Adrenal gland (tissue), 12 donors: ENCODE measurements around the gene IL17RD. TPM values are rescaled to one million over a fixed set of nuclear protein-coding genes. Genes with fewer than 3 reads are reported as not detected.
A peak's percentile ranks its signal among the peaks of the same experiment; 100 is the strongest.

Experiments
- DNase-seq, 7 donors: peaks; one replicate each; pipeline ENCODE4 v3.0.0-alpha.2; 2019 to 2020
- H3K27ac ChIP-seq, 5 donors: fragments of 200-600 bp; sonication (generic) in 4 of 5; 1 replicate in 3 of 5; 2 replicates in 2 of 5; pipeline versions ENCODE4 v1.5.1 to v1.8.0; 2016 to 2020; ENCODE audit warnings: mild to moderate bottlenecking in 1 of 5
- H3K27me3 ChIP-seq: fragments of 200-600 bp; 2 replicates; pipeline ENCODE4 v1.8.0; 2021
- H3K36me3 ChIP-seq, 2 donors: fragments of 200-600 bp; replicated peaks in 1 of 2; 1 replicate in 1 of 2; 2 replicates in 1 of 2; pipeline versions ENCODE4 v1.5.1 to v1.8.0; 2018 to 2022
- H3K4me1 ChIP-seq, 2 donors: fragments of 200-600 bp; replicated peaks in 1 of 2; 1 replicate in 1 of 2; 2 replicates in 1 of 2; pipeline versions ENCODE4 v1.5.1 to v1.8.0; 2018 to 2021
- H3K4me3 ChIP-seq, 4 donors: fragments of 200-600 bp; sonication (generic) in 3 of 4; one replicate each; pipeline ENCODE4 v1.5.1; 2016 to 2018
- H3K9me3 ChIP-seq, 3 donors: fragments of 200-600 bp; sonication (generic) in 1 of 3; replicated peaks in 1 of 3; 1 replicate in 2 of 3; 2 replicates in 1 of 3; pipeline versions ENCODE4 v1.5.1 to v1.8.0; 2016 to 2021
- CTCF ChIP-seq, 6 experiments: fragments of 450-650 bp in 4 of 6; fragments of 200-600 bp in 2 of 6; sonication (generic) in 1 of 6; IDR thresholded peaks; 1 replicate in 5 of 6; 2 replicates in 1 of 6; pipeline versions ENCODE4 v1.5.1 to v1.8.0; 2016 to 2021; ENCODE audit warnings: antibody characterized with exemption in 6 of 6, mild to moderate bottlenecking in 2 of 6, moderate library complexity in 1 of 6
- POLR2A ChIP-seq, 2 donors: fragments of 450-650 bp; IDR thresholded peaks; one replicate each; pipeline ENCODE4 v1.6.1; 2017; ENCODE audit warnings: antibody characterized with exemption in 2 of 2, mild to moderate bottlenecking in 2 of 2, moderate library complexity in 1 of 2
- WGBS, 4 donors: extraction: QIAGEN DNeasy Blood & Tissue Kit in 2 of 4; methylation state at CpG; one replicate each; pipeline versions ENCODE4 v1.1.5 to v1.1.7; 2013 to 2017; 5-methylcytosine and 5-hydroxymethylcytosine counted together
- intact Hi-C, 2 donors: fragments of 100-400 bp; cut with DNase I; formaldehyde crosslinking; loops; one replicate each; pipeline versions ENCODE4 v1.14.1 to v1.15.0; 2022 to 2023
- polyA plus RNA-seq, 3 donors: library from polyadenylated mRNA; stranded (reverse); fragments of 200-250 nt in 2 of 3; fragments of 350-450 nt in 1 of 3; fragmentation: Illumina TruSeq in 1 of 3; extraction: RNeasy Lipid Tissue Mini Kit (QIAGEN cat#74804) in 1 of 3; gene quantifications; one replicate each; pipeline ENCODE4 v1.2.3, GENCODE V29; 2013 to 2014
- total RNA-seq, 9 donors: library from RNA; depleted of rRNA in 4 of 9; stranded (reverse); fragments of >200 nt in 4 of 9; fragments of 120-200 nt in 1 of 9; fragmentation: NEBNext Ultra II Directional in 1 of 9; extraction: Animal tissue kit (Norgen Biotek cat#: 25700) in 1 of 9; gene quantifications; one replicate each; pipeline versions ENCODE4 v1.1.0 to v1.2.4, GENCODE V29; 2013 to 2023
- donor health status: healthy with polysubstance abuse.
- donor health status: Bipolar disorder and iron deficiency.
- donor health status: DM: yes; HTN: yes; CAD: no.
- donor health status: DM: no; HTN: no; CAD: no.
- donor health status: DM: no; HTN: no; CAD: no.
- donor health status: DM: yes; HTN: yes; CAD: no.

IL17RD gene
- total and polyA plus RNA-seq, 12 donors = 0.44 to 7.1 (median 1.5) TPM

- WGBS, 4 donors = 62 to 86% (median 73%) methylated on average over 2 of the region's 2 CpGs
- no peak overlapping the region for H3K27ac ChIP-seq
- H3K27me3 ChIP-seq = no peaks in the 10 kb centered on the region
- intact Hi-C loops = loop anchor here in 1 of 2 donors (10.0 kb wide), 1 partner anchor 51 kb away; the partner anchor contains the start of gene APPL1
- no peak overlapping the region for H3K4me3 ChIP-seq
- H3K36me3 ChIP-seq = no peaks in the 10 kb centered on the region
- no peaks in the 10 kb centered on the region for H3K4me1 ChIP-seq
- no peaks in the 10 kb centered on the region for H3K9me3 ChIP-seq
- TF ChIP-seq CTCF (IDR thresholded peaks at IDR 0.05) (no peak), POLR2A (IDR thresholded peaks at IDR 0.05) (no peak)
- no peak for DNase-seq
Observed at GRCh38 chr3:57173687-57174086, 8.5 kb upstream of the IL17RD start.

DNA sequence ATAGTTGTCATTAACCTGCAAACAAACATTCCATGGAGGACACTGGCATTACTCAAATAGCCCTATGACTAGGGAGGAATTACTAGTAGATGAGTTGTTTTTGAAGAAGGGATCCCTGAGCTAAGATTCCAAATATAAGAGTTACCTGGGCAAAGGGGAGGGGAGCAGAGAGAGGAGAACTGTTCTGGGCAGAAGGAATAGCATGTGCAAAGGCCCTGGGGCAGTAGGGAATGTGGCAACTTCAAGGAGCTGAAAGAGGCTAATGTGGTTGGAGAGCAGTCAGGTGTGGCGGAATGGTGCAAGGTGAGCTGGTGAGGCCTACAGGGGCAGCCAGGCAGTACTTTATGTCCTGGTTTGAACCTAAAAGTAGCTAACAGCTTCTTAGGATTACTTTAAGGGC is 5.8 kb upstream of the IL17RD start:
- Histone ChIP-seq H3K4me1 (no peaks in the 10 kb centered on the region), H3K27me3 (no peaks in the 10 kb centered on the region), H3K27ac (no peak overlapping the region), H3K9me3 (no peaks in the 10 kb centered on the region), H3K4me3 (no peak overlapping the region), H3K36me3 (no peaks in the 10 kb centered on the region)
- TF ChIP-seq POLR2A (IDR thresholded peaks at IDR 0.05) (no peak), CTCF (IDR thresholded peaks at IDR 0.05) (no peak)
- intact Hi-C loops = loop anchor here in 1 of 2 donors (10.0 kb wide), 1 partner anchor 54 kb away; the partner anchor contains the start of gene APPL1
- 93 to 100% (median 98%) methylated on average over 1 of the region's 1 CpG for WGBS, 4 donors
- DNase-seq = no peak

GRCh38 chr3:57169872-57170623 is 4.9 kb upstream of the IL17RD start:
- WGBS, 4 donors = 3 to 19% (median 8%) methylated on average over 4 to 40 of the region's 40 CpGs
- peak; percentile 52 to 82 (median 77) for DNase-seq
- no peak overlapping the region for H3K27ac ChIP-seq
- peak overlapping the region in 2 of 4 donors; percentile 21 to 73 for H3K4me3 ChIP-seq
- H3K36me3 ChIP-seq = no peaks in the 10 kb centered on the region
- peak; percentile 61 to 85 (median 79) for TF ChIP-seq CTCF (IDR thresholded peaks at IDR 0.05)
- no peak for TF ChIP-seq POLR2A (IDR thresholded peaks at IDR 0.05)
- no peaks in the 10 kb centered on the region for H3K27me3 ChIP-seq
- intact Hi-C loops = loop anchor here in 1 of 2 donors (10.0 kb wide), 1 partner anchor 55 kb away; the partner anchor contains the start of gene APPL1
- H3K4me1 ChIP-seq = no peaks in the 10 kb centered on the region
- no peaks in the 10 kb centered on the region for H3K9me3 ChIP-seq

GRCh38 chr3:57169108-57169507 is 4.0 kb upstream of the IL17RD start:
- intact Hi-C loops = no loop called here
- H3K9me3 ChIP-seq = no peaks in the 10 kb centered on the region
- H3K27me3 ChIP-seq = no peaks in the 10 kb centered on the region
- peaks cover 3 to 8% of the 10 kb centered on the region in 2 donors for H3K4me1 ChIP-seq
- no peaks in the 10 kb centered on the region for H3K36me3 ChIP-seq
- H3K4me3 ChIP-seq = no peak overlapping the region
- 56 to 74% (median 68%) methylated on average over 2 to 3 of the region's 3 CpGs for WGBS, 4 donors
- no peak overlapping the region for H3K27ac ChIP-seq
- TF ChIP-seq POLR2A (IDR thresholded peaks at IDR 0.05) = no peak
- TF ChIP-seq CTCF (IDR thresholded peaks at IDR 0.05) = no peak
- no peak for DNase-seq
